SH-SY5Y (cell line): Measurements from ENCODE around the gene CHMP6.

Experiments
- GATA2 ChIP-seq: IDR thresholded peaks from 2 replicates; pipeline ENCODE4 v1.6.1; 2011; ENCODE audit warnings: mild to moderate bottlenecking, low read depth, low read length
- GATA3 ChIP-seq: IDR thresholded peaks from 2 replicates; pipeline ENCODE4 v1.6.1; 2011; ENCODE audit warnings: low read depth, mild to moderate bottlenecking, low read length, moderate library complexity

DNA sequence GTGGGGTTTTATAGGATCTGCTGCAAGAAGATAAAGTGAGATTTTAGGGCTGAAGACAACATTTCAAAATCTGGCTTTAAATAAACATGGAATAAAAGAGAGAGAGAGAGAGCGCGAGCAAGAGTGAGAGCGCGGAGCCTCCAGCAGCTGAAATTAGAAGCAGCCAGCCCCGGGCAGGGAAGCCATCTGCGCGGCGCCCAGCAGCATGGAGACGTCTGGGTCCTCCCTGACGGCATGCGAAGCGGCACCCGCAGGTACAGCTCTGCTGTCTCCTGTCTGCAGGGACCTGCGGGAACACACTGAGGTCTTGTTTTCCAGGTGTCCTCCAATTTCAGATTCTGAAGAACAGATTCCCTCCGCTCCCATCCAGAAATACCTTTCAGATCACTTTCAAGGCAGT, 35.4 kb downstream of the CHMP6 start:
- TF ChIP-seq GATA2 = no peak
- no peak for TF ChIP-seq GATA3
